Choroid plexus epithelial cell (primary cell): ENCODE results near the gene PLAC8L1.

Source experiments
- DNase-seq: peaks from one replicate; pipeline ENCODE4 v3.0.0-alpha.2; 2010; ENCODE audit warnings: low read depth
- H3K4me3 ChIP-seq: 2 replicates; pipeline ENCODE4 v1.5.1; 2011; ENCODE audit warnings: low read depth, mild to moderate bottlenecking, control low read depth, low read length, moderate library complexity
- TF ChIP-seq, protein P1 (sequence below): conservative IDR thresholded peaks from 2 replicates; pipeline ENCODE4 v1.5.1; 2011; ENCODE audit warnings: low read depth, mild to moderate bottlenecking, control low read depth, inconsistent platforms, low read length, moderate library complexity

PLAC8L1 gene

GRCh38 chr5:146072595-146072994, 32.8 kb downstream of the PLAC8L1 start:
- H3K4me3 ChIP-seq = no peak overlapping the region
- DNase-seq = no peak
- TF ChIP-seq, protein P1, sequence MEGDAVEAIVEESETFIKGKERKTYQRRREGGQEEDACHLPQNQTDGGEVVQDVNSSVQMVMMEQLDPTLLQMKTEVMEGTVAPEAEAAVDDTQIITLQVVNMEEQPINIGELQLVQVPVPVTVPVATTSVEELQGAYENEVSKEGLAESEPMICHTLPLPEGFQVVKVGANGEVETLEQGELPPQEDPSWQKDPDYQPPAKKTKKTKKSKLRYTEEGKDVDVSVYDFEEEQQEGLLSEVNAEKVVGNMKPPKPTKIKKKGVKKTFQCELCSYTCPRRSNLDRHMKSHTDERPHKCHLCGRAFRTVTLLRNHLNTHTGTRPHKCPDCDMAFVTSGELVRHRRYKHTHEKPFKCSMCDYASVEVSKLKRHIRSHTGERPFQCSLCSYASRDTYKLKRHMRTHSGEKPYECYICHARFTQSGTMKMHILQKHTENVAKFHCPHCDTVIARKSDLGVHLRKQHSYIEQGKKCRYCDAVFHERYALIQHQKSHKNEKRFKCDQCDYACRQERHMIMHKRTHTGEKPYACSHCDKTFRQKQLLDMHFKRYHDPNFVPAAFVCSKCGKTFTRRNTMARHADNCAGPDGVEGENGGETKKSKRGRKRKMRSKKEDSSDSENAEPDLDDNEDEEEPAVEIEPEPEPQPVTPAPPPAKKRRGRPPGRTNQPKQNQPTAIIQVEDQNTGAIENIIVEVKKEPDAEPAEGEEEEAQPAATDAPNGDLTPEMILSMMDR = no peak

GRCh38 chr5:146071171-146071570, 34.2 kb downstream of the PLAC8L1 start:
- H3K4me3 ChIP-seq = no peak overlapping the region
- no peak for DNase-seq
- TF ChIP-seq, protein P1 = no peak

GRCh38 chr5:146070746-146071145, 34.6 kb downstream of the PLAC8L1 start:
- TF ChIP-seq, protein P1 = no peak
- no peak overlapping the region for H3K4me3 ChIP-seq
- no peak for DNase-seq

GRCh38 chr5:146069780-146070099, 35.6 kb downstream of the PLAC8L1 start:
- TF ChIP-seq, protein P1 = no peak
- no peak for DNase-seq
- H3K4me3 ChIP-seq = no peak overlapping the region

DNA sequence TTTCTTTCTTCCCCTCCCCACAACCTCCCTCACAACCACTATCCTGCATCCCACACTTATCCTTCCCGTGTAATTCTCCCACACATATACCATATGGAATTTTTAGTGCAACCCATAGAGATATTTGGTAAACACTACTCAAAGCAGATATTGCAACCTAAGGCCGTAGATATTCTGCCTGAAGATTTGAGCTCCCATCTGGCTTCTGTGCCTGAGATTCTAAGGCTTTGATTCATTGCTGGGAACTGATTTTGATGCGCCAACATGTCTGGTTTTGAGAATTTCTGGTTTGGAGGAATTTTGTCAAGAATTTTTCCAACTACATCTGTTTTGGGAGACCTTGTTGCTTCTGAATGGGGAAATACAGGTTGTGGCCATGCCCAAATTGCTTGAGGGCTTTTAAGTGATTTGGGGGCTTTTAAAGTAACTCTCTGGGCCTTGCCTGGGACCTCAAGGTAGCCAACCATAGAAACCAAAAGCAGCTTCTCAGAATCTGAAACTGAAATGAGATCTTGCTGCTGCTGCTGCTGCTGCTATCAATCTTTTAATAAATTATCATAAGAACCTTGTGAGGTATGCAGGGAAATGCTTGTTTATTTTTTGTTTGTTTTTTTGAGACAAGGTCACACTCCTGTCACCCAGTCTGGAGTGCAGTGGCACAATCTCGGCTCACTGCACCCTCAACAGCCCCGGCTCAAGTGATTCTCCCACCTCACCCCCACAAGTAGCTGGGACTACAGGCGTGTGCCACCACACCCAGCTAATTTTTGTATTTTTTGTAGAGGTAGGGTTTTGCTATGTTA, 36.2 kb downstream of the PLAC8L1 start:
- H3K4me3 ChIP-seq = no peak overlapping the region
- DNase-seq = no peak
- TF ChIP-seq, protein P1 = no peak

- TF ChIP-seq, protein P1 = no peak
- H3K4me3 ChIP-seq = no peak overlapping the region
- no peak for DNase-seq
Observed at GRCh38 chr5:146068206-146068605, 37.2 kb downstream of the PLAC8L1 start.

DNA sequence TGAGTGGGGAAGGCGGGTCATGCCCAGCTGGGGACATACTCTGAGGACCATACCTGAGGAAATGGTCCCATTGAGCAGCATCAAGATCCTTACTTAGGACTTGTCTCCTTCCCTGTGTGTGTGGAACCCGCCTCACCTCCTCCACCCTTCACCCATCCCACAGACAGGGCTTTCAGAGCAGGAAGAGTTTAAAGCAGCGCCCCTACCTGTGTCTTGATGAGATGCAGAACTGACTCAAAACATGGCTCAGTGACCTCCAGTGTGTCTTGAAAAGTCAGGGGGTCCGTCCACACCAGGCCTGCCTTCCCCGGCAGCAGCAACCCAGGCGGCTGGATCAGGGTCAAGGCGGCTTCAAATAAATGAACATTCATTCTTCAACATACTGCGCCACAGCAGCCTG, 38.4 kb downstream of the PLAC8L1 start:
- TF ChIP-seq, protein P1 = no peak
- no peak overlapping the region for H3K4me3 ChIP-seq
- DNase-seq = no peak
